ENCODE measurements around the gene BRD3. TPM values are rescaled to one million over a fixed set of nuclear protein-coding genes. Genes with fewer than 3 reads are reported as not detected.

Gene BRD3
- total and polyA plus RNA-seq, 4 donors, result 16.0 to 54.4 (median 33.5) TPM

GRCh38 chr9:134049772-134050588 lies 17.8 kb downstream of the BRD3 start:
- Histone ChIP-seq H3K9me3 (ENCODE audit: control insufficient read depth, insufficient read depth, low read length) (no peaks in the 10 kb centered on the region), H3K4me3 (ENCODE audit: low read depth, low read length) (no peak overlapping the region), H3K27ac (ENCODE audit: low read depth, low read length) (no peak overlapping the region), H3K27me3 (ENCODE audit: control insufficient read depth, insufficient read depth, low read length) (no peaks in the 10 kb centered on the region), H3K36me3 (ENCODE audit: control insufficient read depth, insufficient read depth, low read length) (peaks cover 100% of the 10 kb centered on the region), H3K4me1 (ENCODE audit: control insufficient read depth, insufficient read depth, low read length) (peaks cover under 1% of the 10 kb centered on the region)
- no peak for DNase-seq (ENCODE audit: low read depth in 4 of 6, low spot score in 6 of 6)
- WGBS (ENCODE audit: insufficient coverage), result 91% methylated on average over 25 of the region's 28 CpGs

GRCh38 chr9:134049236-134049635 lies 18.6 kb downstream of the BRD3 start:
- no peak overlapping the region for H3K27ac ChIP-seq (ENCODE audit: low read depth, low read length)
- H3K36me3 ChIP-seq (ENCODE audit: control insufficient read depth, insufficient read depth, low read length), result peaks cover 100% of the 10 kb centered on the region
- H3K4me3 ChIP-seq (ENCODE audit: low read depth, low read length), result no peak overlapping the region
- no peaks in the 10 kb centered on the region for H3K9me3 ChIP-seq (ENCODE audit: control insufficient read depth, insufficient read depth, low read length)
- no peaks in the 10 kb centered on the region for H3K4me1 ChIP-seq (ENCODE audit: control insufficient read depth, insufficient read depth, low read length)
- 71% methylated on average over 20 of the region's 20 CpGs for WGBS (ENCODE audit: insufficient coverage)
- DNase-seq (ENCODE audit: low read depth in 4 of 6, low spot score in 6 of 6), result no peak
- H3K27me3 ChIP-seq (ENCODE audit: control insufficient read depth, insufficient read depth, low read length), result no peaks in the 10 kb centered on the region

GRCh38 chr9:134048582-134048968 lies 19.3 kb downstream of the BRD3 start:
- Histone ChIP-seq H3K9me3 (ENCODE audit: control insufficient read depth, insufficient read depth, low read length) (no peaks in the 10 kb centered on the region), H3K36me3 (ENCODE audit: control insufficient read depth, insufficient read depth, low read length) (peaks cover 100% of the 10 kb centered on the region), H3K4me3 (ENCODE audit: low read depth, low read length) (no peak overlapping the region), H3K27ac (ENCODE audit: low read depth, low read length) (no peak overlapping the region), H3K27me3 (ENCODE audit: control insufficient read depth, insufficient read depth, low read length) (no peaks in the 10 kb centered on the region), H3K4me1 (ENCODE audit: control insufficient read depth, insufficient read depth, low read length) (no peaks in the 10 kb centered on the region)
- no peak for DNase-seq (ENCODE audit: low read depth in 4 of 6, low spot score in 6 of 6)
- 94% methylated on average over 10 of the region's 12 CpGs for WGBS (ENCODE audit: insufficient coverage)

- H3K27me3 ChIP-seq (ENCODE audit: control insufficient read depth, insufficient read depth, low read length), result no peaks in the 10 kb centered on the region
- no peak for DNase-seq (ENCODE audit: low read depth in 4 of 6, low spot score in 6 of 6)
- H3K4me1 ChIP-seq (ENCODE audit: control insufficient read depth, insufficient read depth, low read length), result no peaks in the 10 kb centered on the region
- H3K4me3 ChIP-seq (ENCODE audit: low read depth, low read length), result no peak overlapping the region
- no peaks in the 10 kb centered on the region for H3K9me3 ChIP-seq (ENCODE audit: control insufficient read depth, insufficient read depth, low read length)
- 96% methylated on average over 51 of the region's 53 CpGs for WGBS (ENCODE audit: insufficient coverage)
- H3K36me3 ChIP-seq (ENCODE audit: control insufficient read depth, insufficient read depth, low read length), result peaks cover 100% of the 10 kb centered on the region
- H3K27ac ChIP-seq (ENCODE audit: low read depth, low read length), result no peak overlapping the region
Measured at GRCh38 chr9:134047868-134048581, 19.8 kb downstream of the BRD3 start.

- Histone ChIP-seq H3K9me3 (ENCODE audit: control insufficient read depth, insufficient read depth, low read length) (no peaks in the 10 kb centered on the region), H3K4me1 (ENCODE audit: control insufficient read depth, insufficient read depth, low read length) (no peaks in the 10 kb centered on the region), H3K4me3 (ENCODE audit: low read depth, low read length) (no peak overlapping the region), H3K27me3 (ENCODE audit: control insufficient read depth, insufficient read depth, low read length) (no peaks in the 10 kb centered on the region), H3K27ac (ENCODE audit: low read depth, low read length) (no peak overlapping the region), H3K36me3 (ENCODE audit: control insufficient read depth, insufficient read depth, low read length) (peaks cover 96% of the 10 kb centered on the region)
- 85% methylated on average over 16 of the region's 21 CpGs for WGBS (ENCODE audit: insufficient coverage)
- no peak for DNase-seq (ENCODE audit: low read depth in 4 of 6, low spot score in 6 of 6)
Measured at GRCh38 chr9:134046894-134047681, 20.7 kb downstream of the BRD3 start.

- Histone ChIP-seq H3K4me3 (ENCODE audit: low read depth, low read length) (no peak overlapping the region), H3K4me1 (ENCODE audit: control insufficient read depth, insufficient read depth, low read length) (peaks cover 5% of the 10 kb centered on the region), H3K27me3 (ENCODE audit: control insufficient read depth, insufficient read depth, low read length) (no peaks in the 10 kb centered on the region), H3K36me3 (ENCODE audit: control insufficient read depth, insufficient read depth, low read length) (peaks cover 96% of the 10 kb centered on the region), H3K9me3 (ENCODE audit: control insufficient read depth, insufficient read depth, low read length) (no peaks in the 10 kb centered on the region), H3K27ac (ENCODE audit: low read depth, low read length) (no peak overlapping the region)
- no peak for DNase-seq (ENCODE audit: low read depth in 4 of 6, low spot score in 6 of 6)
- WGBS (ENCODE audit: insufficient coverage), result 88% methylated on average over 26 of the region's 26 CpGs
Measured at GRCh38 chr9:134045841-134046544, 21.8 kb downstream of the BRD3 start.

GRCh38 chr9:134044944-134045343 lies 22.9 kb downstream of the BRD3 start:
- WGBS (ENCODE audit: insufficient coverage), result 94% methylated on average over 11 of the region's 12 CpGs
- H3K27ac ChIP-seq (ENCODE audit: low read depth, low read length), result no peak overlapping the region
- peaks cover 12% of the 10 kb centered on the region for H3K4me1 ChIP-seq (ENCODE audit: control insufficient read depth, insufficient read depth, low read length)
- DNase-seq (ENCODE audit: low read depth in 4 of 6, low spot score in 6 of 6), result no peak
- H3K9me3 ChIP-seq (ENCODE audit: control insufficient read depth, insufficient read depth, low read length), result no peaks in the 10 kb centered on the region
- H3K36me3 ChIP-seq (ENCODE audit: control insufficient read depth, insufficient read depth, low read length), result peaks cover 96% of the 10 kb centered on the region
- no peaks in the 10 kb centered on the region for H3K27me3 ChIP-seq (ENCODE audit: control insufficient read depth, insufficient read depth, low read length)
- no peak overlapping the region for H3K4me3 ChIP-seq (ENCODE audit: low read depth, low read length)

- no peak overlapping the region for H3K27ac ChIP-seq (ENCODE audit: low read depth, low read length)
- peaks cover 96% of the 10 kb centered on the region for H3K36me3 ChIP-seq (ENCODE audit: control insufficient read depth, insufficient read depth, low read length)
- 87% methylated on average over 11 of the region's 11 CpGs for WGBS (ENCODE audit: insufficient coverage)
- DNase-seq (ENCODE audit: low read depth in 4 of 6, low spot score in 6 of 6), result no peak
- no peaks in the 10 kb centered on the region for H3K27me3 ChIP-seq (ENCODE audit: control insufficient read depth, insufficient read depth, low read length)
- H3K4me3 ChIP-seq (ENCODE audit: low read depth, low read length), result no peak overlapping the region
- peaks cover 12% of the 10 kb centered on the region for H3K4me1 ChIP-seq (ENCODE audit: control insufficient read depth, insufficient read depth, low read length)
- H3K9me3 ChIP-seq (ENCODE audit: control insufficient read depth, insufficient read depth, low read length), result no peaks in the 10 kb centered on the region
Measured at GRCh38 chr9:134043531-134043988, 24.3 kb downstream of the BRD3 start.

- no peak overlapping the region for H3K27ac ChIP-seq (ENCODE audit: low read depth, low read length)
- H3K36me3 ChIP-seq (ENCODE audit: control insufficient read depth, insufficient read depth, low read length), result peaks cover 90% of the 10 kb centered on the region
- H3K9me3 ChIP-seq (ENCODE audit: control insufficient read depth, insufficient read depth, low read length), result peaks cover 4% of the 10 kb centered on the region
- H3K27me3 ChIP-seq (ENCODE audit: control insufficient read depth, insufficient read depth, low read length), result no peaks in the 10 kb centered on the region
- 90% methylated on average over 15 of the region's 16 CpGs for WGBS (ENCODE audit: insufficient coverage)
- no peak overlapping the region for H3K4me3 ChIP-seq (ENCODE audit: low read depth, low read length)
- DNase-seq (ENCODE audit: low read depth in 4 of 6, low spot score in 6 of 6), result no peak
- peaks cover 12% of the 10 kb centered on the region for H3K4me1 ChIP-seq (ENCODE audit: control insufficient read depth, insufficient read depth, low read length)
Measured at GRCh38 chr9:134041649-134041962, 26.2 kb downstream of the BRD3 start.
